PFSK-1 (cell line): Measurements from ENCODE around the gene ATOSB.

Experiments
- FOXP2 ChIP-seq: optimal IDR thresholded peaks from 2 replicates; pipeline ENCODE3; 2011; ENCODE audit warnings: borderline replicate concordance, control low read depth, inconsistent platforms; ENCODE audit not compliant: insufficient read depth; ENCODE audit errors: extremely low read length, extremely low read depth
- POLR2AphosphoS5 ChIP-seq: IDR thresholded peaks from 2 replicates; pipeline ENCODE4 v1.6.1; 2012; ENCODE audit warnings: low read depth, mild to moderate bottlenecking, control low read depth, low read length, moderate library complexity
- REST ChIP-seq, 2 experiments: IDR thresholded peaks; 2 replicates each; pipeline versions ENCODE4 v1.6.1 to v1.8.0; 2011 to 2012; ENCODE audit warnings: low read depth in 2 of 2, low read length in 2 of 2, control low read depth in 1 of 2, inconsistent platforms in 1 of 2, mild to moderate bottlenecking in 1 of 2, moderate library complexity in 1 of 2; ENCODE audit not compliant: insufficient read depth in 1 of 2
- SIN3A ChIP-seq: IDR thresholded peaks from 2 replicates; pipeline ENCODE4 v1.6.1; 2012; ENCODE audit warnings: mild to moderate bottlenecking, low read length, moderate library complexity, borderline replicate concordance; ENCODE audit not compliant: insufficient read depth
- TAF1 ChIP-seq: IDR thresholded peaks from 2 replicates; pipeline ENCODE4 v1.6.1; 2012; ENCODE audit warnings: low read length, control low read depth, borderline replicate concordance; ENCODE audit not compliant: insufficient read depth

ATOSB gene

GRCh38 chr9:35136866-35137265 lies 21.2 kb upstream of the ATOSB start:
- TF ChIP-seq SIN3A, result no peak
- TF ChIP-seq POLR2AphosphoS5, result no peak
- TF ChIP-seq TAF1, result no peak
- no peak for TF ChIP-seq FOXP2
- no peak for TF ChIP-seq REST (IDR thresholded peaks at IDR 0.05; ENCODE audit: insufficient read depth in 1 of 2, low read depth in 2 of 2, low read length in 2 of 2)

- TF ChIP-seq FOXP2 (no peak), SIN3A (no peak), REST (IDR thresholded peaks at IDR 0.05; ENCODE audit: insufficient read depth in 1 of 2, low read depth in 2 of 2, low read length in 2 of 2) (no peak), POLR2AphosphoS5 (no peak), TAF1 (no peak)
Measured at GRCh38 chr9:35135988-35136387, 20.3 kb upstream of the ATOSB start.

- TF ChIP-seq REST (IDR thresholded peaks at IDR 0.05; ENCODE audit: insufficient read depth in 1 of 2, low read depth in 2 of 2, low read length in 2 of 2) (no peak), TAF1 (no peak), FOXP2 (no peak), SIN3A (no peak), POLR2AphosphoS5 (no peak)
Measured at GRCh38 chr9:35134920-35135319, 19.3 kb upstream of the ATOSB start.

- TF ChIP-seq FOXP2 (no peak), SIN3A (no peak), REST (IDR thresholded peaks at IDR 0.05; ENCODE audit: insufficient read depth in 1 of 2, low read depth in 2 of 2, low read length in 2 of 2) (no peak), TAF1 (no peak), POLR2AphosphoS5 (no peak)
Measured at GRCh38 chr9:35116898-35117551, 1.4 kb upstream of the ATOSB start.

- TF ChIP-seq SIN3A (no peak), TAF1 (no peak), FOXP2 (no peak), POLR2AphosphoS5 (no peak), REST (IDR thresholded peaks at IDR 0.05; ENCODE audit: insufficient read depth in 1 of 2, low read depth in 2 of 2, low read length in 2 of 2) (no peak)
Measured at GRCh38 chr9:35116539-35116897, 856 bp upstream of the ATOSB start.
